ENCODE measurements around the gene PRSS57.

PRSS57 gene

GRCh38 chr19:709196-709964, 14.1 kb upstream of the PRSS57 start:
- peaks cover 34% of the 10 kb centered on the region for H3K27me3 ChIP-seq (ENCODE audit: insufficient read depth, poor library complexity, severe bottlenecking)
- no peaks in the 10 kb centered on the region for H3K4me1 ChIP-seq (ENCODE audit: insufficient read depth, poor library complexity, severe bottlenecking)
- no peak overlapping the region for H3K27ac ChIP-seq (ENCODE audit: poor library complexity, severe bottlenecking)
- H3K4me3 ChIP-seq (ENCODE audit: severe bottlenecking) = peak overlapping the region; percentile 22
- no peak for ATAC-seq (ENCODE audit: low read depth)
- H3K36me3 ChIP-seq (ENCODE audit: low read depth) = no peaks in the 10 kb centered on the region
- peaks cover 4% of the 10 kb centered on the region for H3K9me3 ChIP-seq (ENCODE audit: severe bottlenecking)
- no peak for TF ChIP-seq CTCF (IDR thresholded peaks at IDR 0.05; ENCODE audit: poor library complexity, severe bottlenecking)
- DNase-seq (ENCODE audit: low spot score) = no peak

- Histone ChIP-seq H3K4me3 (ENCODE audit: severe bottlenecking) (peak within 1 kb of the TSS; percentile 22), H3K36me3 (ENCODE audit: low read depth) (no peaks in the 10 kb centered on the region), H3K9me3 (ENCODE audit: severe bottlenecking) (peaks cover 4% of the 10 kb centered on the region), H3K27ac (ENCODE audit: poor library complexity, severe bottlenecking) (no peak within 1 kb of the TSS), H3K4me1 (ENCODE audit: insufficient read depth, poor library complexity, severe bottlenecking) (no peaks in the 10 kb centered on the region), H3K27me3 (ENCODE audit: insufficient read depth, poor library complexity, severe bottlenecking) (peaks cover 34% of the 10 kb centered on the region)
- DNase-seq (ENCODE audit: low spot score) (no peak), ATAC-seq (ENCODE audit: low read depth) (no peak)
- TF ChIP-seq CTCF (IDR thresholded peaks at IDR 0.05; ENCODE audit: poor library complexity, severe bottlenecking) = peak; percentile 8
Measured at GRCh38 chr19:708154-709143, 13.2 kb upstream of the PRSS57 start, which contains the start of gene PALM. TSS of gene PALM (plus strand) at chr19:708935. CDS start at chr19:709147, 212 bp downstream.

- no peak overlapping the region for H3K27ac ChIP-seq (ENCODE audit: poor library complexity, severe bottlenecking)
- no peaks in the 10 kb centered on the region for H3K4me1 ChIP-seq (ENCODE audit: insufficient read depth, poor library complexity, severe bottlenecking)
- H3K36me3 ChIP-seq (ENCODE audit: low read depth) = no peaks in the 10 kb centered on the region
- no peak for DNase-seq (ENCODE audit: low spot score)
- no peak for TF ChIP-seq CTCF (IDR thresholded peaks at IDR 0.05; ENCODE audit: poor library complexity, severe bottlenecking)
- H3K4me3 ChIP-seq (ENCODE audit: severe bottlenecking) = no peak overlapping the region
- peaks cover 4% of the 10 kb centered on the region for H3K9me3 ChIP-seq (ENCODE audit: severe bottlenecking)
- H3K27me3 ChIP-seq (ENCODE audit: insufficient read depth, poor library complexity, severe bottlenecking) = peaks cover 15% of the 10 kb centered on the region
- no peak for ATAC-seq (ENCODE audit: low read depth)
Measured at GRCh38 chr19:704447-704741, 9.1 kb upstream of the PRSS57 start.

- peaks cover 4% of the 10 kb centered on the region for H3K9me3 ChIP-seq (ENCODE audit: severe bottlenecking)
- H3K36me3 ChIP-seq (ENCODE audit: low read depth) = no peaks in the 10 kb centered on the region
- no peak overlapping the region for H3K27ac ChIP-seq (ENCODE audit: poor library complexity, severe bottlenecking)
- peak overlapping the region; percentile 1 for H3K4me3 ChIP-seq (ENCODE audit: severe bottlenecking)
- H3K4me1 ChIP-seq (ENCODE audit: insufficient read depth, poor library complexity, severe bottlenecking) = no peaks in the 10 kb centered on the region
- no peak for TF ChIP-seq CTCF (IDR thresholded peaks at IDR 0.05; ENCODE audit: poor library complexity, severe bottlenecking)
- peaks cover 13% of the 10 kb centered on the region for H3K27me3 ChIP-seq (ENCODE audit: insufficient read depth, poor library complexity, severe bottlenecking)
- DNase-seq (ENCODE audit: low spot score) = no peak
- ATAC-seq (ENCODE audit: low read depth) = peak; percentile 66
Measured at GRCh38 chr19:703651-704446, 8.6 kb upstream of the PRSS57 start.

All from RWPE2 (cell line).